Upper lobe of left lung (tissue), 6 donors: ENCODE data around the gene ARNT2. TPM values are rescaled to one million over a fixed set of nuclear protein-coding genes. Genes with fewer than 3 reads are reported as not detected.
A peak's percentile ranks its signal among the peaks of the same experiment; 100 is the strongest.

Source experiments
- ATAC-seq, 2 donors: fragments of 200-7000 bp; cut with Tn5 transposase; one replicate each; pipeline ENCODE4 v1.9.1; 2022; ENCODE audit warnings: mild to moderate bottlenecking in 2 of 2, moderate library complexity in 2 of 2; ENCODE audit not compliant: low FRiP score in 2 of 2
- DNase-seq, 2 donors: peaks; one replicate each; pipeline ENCODE4 v3.0.0-alpha.2; 2019 to 2020
- H3K27ac ChIP-seq, 4 donors: fragments of 200-600 bp; sonication (generic); one replicate each; pipeline ENCODE4 v1.5.1; 2016 to 2019
- H3K27me3 ChIP-seq, 4 donors: fragments of 200-600 bp; sonication (generic); one replicate each; pipeline ENCODE4 v1.5.1; 2017 to 2019
- H3K36me3 ChIP-seq, 4 donors: fragments of 200-600 bp; sonication (generic); one replicate each; pipeline ENCODE4 v1.5.1; 2016 to 2019
- H3K4me1 ChIP-seq, 4 donors: fragments of 200-600 bp; sonication (generic); one replicate each; pipeline ENCODE4 v1.5.1; 2018 to 2019
- H3K4me3 ChIP-seq, 4 donors: fragments of 200-600 bp; sonication (generic); one replicate each; pipeline ENCODE4 v1.5.1; 2017 to 2019; ENCODE audit warnings: mild to moderate bottlenecking in 2 of 4, moderate library complexity in 1 of 4
- H3K9me3 ChIP-seq, 4 donors: fragments of 200-600 bp; sonication (generic); one replicate each; pipeline ENCODE4 v1.5.1; 2018 to 2019
- EP300 ChIP-seq, 4 donors: sonication (generic); formaldehyde crosslinking; IDR thresholded peaks; one replicate each; pipeline ENCODE4 v1.5.1; 2017; ENCODE audit warnings: antibody characterized with exemption in 4 of 4, control low read depth in 2 of 4
- POLR2A ChIP-seq, 4 donors: fragments of 450-650 bp; IDR thresholded peaks; one replicate each; pipeline ENCODE4 v1.5.1; 2016 to 2017; ENCODE audit warnings: antibody characterized with exemption in 4 of 4, mild to moderate bottlenecking in 2 of 4
- POLR2AphosphoS5 ChIP-seq, 2 donors: sonication (generic); formaldehyde crosslinking; IDR thresholded peaks; one replicate each; pipeline ENCODE4 v1.5.1; 2017; ENCODE audit warnings: antibody characterized with exemption in 2 of 2
- WGBS, 2 donors: methylation state at CpG; one replicate each; pipeline ENCODE4 v1.1.5; 2017 to 2018; 5-methylcytosine and 5-hydroxymethylcytosine counted together
- total RNA-seq, 6 donors: library from RNA; depleted of rRNA in 4 of 6; stranded (reverse); fragments of >200 nt in 4 of 6; gene quantifications; one replicate each; pipeline versions ENCODE4 v1.1.0 to v1.2.1, GENCODE V29; 2016 to 2021
- TF ChIP-seq, protein P1 (sequence below), 6 experiments: fragments of 450-650 bp in 4 of 6; fragments of 200-600 bp in 2 of 6; sonication (generic) in 2 of 6; IDR thresholded peaks; one replicate each; pipeline ENCODE4 v1.5.1; 2016 to 2019; ENCODE audit warnings: antibody characterized with exemption in 6 of 6
- donor health status: DM: no; HTN: no; CAD: no; lungs with moderate emphysema.
- donor health status: DM: no; HTN: yes; CAD: no; lungs with severe emphysema.

Gene ARNT2
- total RNA-seq, 6 donors from 2014 or later, result 4.7 to 26.9 (median 8.4) TPM

GRCh38 chr15:80636675-80637074 is 232.5 kb downstream of the ARNT2 start:
- 32 to 47% methylated on average over 7 of the region's 7 CpGs for WGBS, 2 donors
- no peaks in the 10 kb centered on the region for H3K9me3 ChIP-seq
- peak in 1 of 2 donors; percentile 31 for DNase-seq
- no peaks in the 10 kb centered on the region for H3K27me3 ChIP-seq
- H3K4me3 ChIP-seq, result no peak overlapping the region
- peaks cover 0 to 8% (median 3%) of the 10 kb centered on the region in 4 donors for H3K4me1 ChIP-seq
- no peaks in the 10 kb centered on the region for H3K36me3 ChIP-seq
- peak overlapping the region in 2 of 4 donors; percentile 16 to 22 for H3K27ac ChIP-seq
- no peak for TF ChIP-seq POLR2AphosphoS5 (IDR thresholded peaks at IDR 0.05)
- no peak for TF ChIP-seq EP300 (IDR thresholded peaks at IDR 0.05)
- no peak for TF ChIP-seq POLR2A (IDR thresholded peaks at IDR 0.05)
- TF ChIP-seq, protein P1, sequence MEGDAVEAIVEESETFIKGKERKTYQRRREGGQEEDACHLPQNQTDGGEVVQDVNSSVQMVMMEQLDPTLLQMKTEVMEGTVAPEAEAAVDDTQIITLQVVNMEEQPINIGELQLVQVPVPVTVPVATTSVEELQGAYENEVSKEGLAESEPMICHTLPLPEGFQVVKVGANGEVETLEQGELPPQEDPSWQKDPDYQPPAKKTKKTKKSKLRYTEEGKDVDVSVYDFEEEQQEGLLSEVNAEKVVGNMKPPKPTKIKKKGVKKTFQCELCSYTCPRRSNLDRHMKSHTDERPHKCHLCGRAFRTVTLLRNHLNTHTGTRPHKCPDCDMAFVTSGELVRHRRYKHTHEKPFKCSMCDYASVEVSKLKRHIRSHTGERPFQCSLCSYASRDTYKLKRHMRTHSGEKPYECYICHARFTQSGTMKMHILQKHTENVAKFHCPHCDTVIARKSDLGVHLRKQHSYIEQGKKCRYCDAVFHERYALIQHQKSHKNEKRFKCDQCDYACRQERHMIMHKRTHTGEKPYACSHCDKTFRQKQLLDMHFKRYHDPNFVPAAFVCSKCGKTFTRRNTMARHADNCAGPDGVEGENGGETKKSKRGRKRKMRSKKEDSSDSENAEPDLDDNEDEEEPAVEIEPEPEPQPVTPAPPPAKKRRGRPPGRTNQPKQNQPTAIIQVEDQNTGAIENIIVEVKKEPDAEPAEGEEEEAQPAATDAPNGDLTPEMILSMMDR (IDR thresholded peaks at IDR 0.05), result no peak
- no peak for ATAC-seq

GRCh38 chr15:80637747-80638146 is 233.6 kb downstream of the ARNT2 start:
- no peak overlapping the region for H3K4me3 ChIP-seq
- H3K27me3 ChIP-seq, result no peaks in the 10 kb centered on the region
- TF ChIP-seq POLR2AphosphoS5 (IDR thresholded peaks at IDR 0.05) (no peak), EP300 (IDR thresholded peaks at IDR 0.05) (no peak), POLR2A (IDR thresholded peaks at IDR 0.05) (no peak)
- TF ChIP-seq, protein P1 (IDR thresholded peaks at IDR 0.05), result no peak
- ATAC-seq (no peak), DNase-seq (no peak)
- 65 to 80% methylated on average over 3 of the region's 3 CpGs for WGBS, 2 donors
- no peaks in the 10 kb centered on the region for H3K36me3 ChIP-seq
- peaks cover 0 to 8% (median 3%) of the 10 kb centered on the region in 4 donors for H3K4me1 ChIP-seq
- H3K27ac ChIP-seq, result no peak overlapping the region
- no peaks in the 10 kb centered on the region for H3K9me3 ChIP-seq

DNA sequence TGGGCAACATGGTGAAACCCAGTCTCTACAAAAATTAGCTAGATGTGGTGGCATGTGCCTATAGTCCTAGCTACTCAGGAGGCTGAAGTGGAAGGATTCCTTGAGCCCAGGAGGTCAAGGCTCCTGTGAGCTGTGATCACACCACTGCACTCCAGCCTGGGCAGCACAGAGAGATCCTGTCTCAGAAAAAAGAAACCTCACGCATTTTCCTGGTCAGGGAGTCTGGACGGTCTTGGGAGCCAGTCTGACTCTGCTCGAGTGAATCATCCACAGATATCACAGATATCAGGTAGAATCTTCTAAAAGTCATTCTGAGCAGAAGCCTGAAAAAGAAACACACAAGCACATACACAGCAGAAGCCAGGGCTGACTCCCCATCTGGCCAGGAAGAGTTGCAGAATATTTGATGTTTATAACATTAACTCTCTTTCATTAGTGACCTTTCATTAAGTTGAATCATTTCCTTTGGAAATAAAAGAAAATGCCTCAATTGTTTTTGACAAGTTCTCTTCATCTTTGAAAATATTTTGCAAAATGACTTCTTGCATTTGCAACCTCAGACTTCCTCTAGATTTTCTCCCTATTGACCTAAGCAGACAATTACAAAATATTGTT is 234.5 kb downstream of the ARNT2 start:
- H3K27me3 ChIP-seq, result no peaks in the 10 kb centered on the region
- H3K4me3 ChIP-seq, result no peak overlapping the region
- TF ChIP-seq POLR2A (IDR thresholded peaks at IDR 0.05), result no peak
- TF ChIP-seq POLR2AphosphoS5 (IDR thresholded peaks at IDR 0.05), result no peak
- no peak for TF ChIP-seq EP300 (IDR thresholded peaks at IDR 0.05)
- TF ChIP-seq, protein P1 (IDR thresholded peaks at IDR 0.05), result no peak
- H3K27ac ChIP-seq, result no peak overlapping the region
- 78 to 79% methylated on average over 3 of the region's 3 CpGs for WGBS, 2 donors
- DNase-seq (no peak), ATAC-seq (no peak)
- H3K36me3 ChIP-seq, result no peaks in the 10 kb centered on the region
- peaks cover 0 to 8% (median 3%) of the 10 kb centered on the region in 4 donors for H3K4me1 ChIP-seq
- no peaks in the 10 kb centered on the region for H3K9me3 ChIP-seq

GRCh38 chr15:80639168-80639555 is 235.0 kb downstream of the ARNT2 start:
- TF ChIP-seq EP300 (IDR thresholded peaks at IDR 0.05) (no peak), POLR2AphosphoS5 (IDR thresholded peaks at IDR 0.05) (no peak), POLR2A (IDR thresholded peaks at IDR 0.05) (no peak)
- TF ChIP-seq, protein P1 (IDR thresholded peaks at IDR 0.05), result no peak
- WGBS, 2 donors, result 76 to 82% methylated on average over 2 of the region's 2 CpGs

More at GRCh38 chr15:80639168-80639555, 235.0 kb downstream of the ARNT2 start:
- Histone ChIP-seq H3K9me3 (no peaks in the 10 kb centered on the region), H3K4me3 (no peak overlapping the region), H3K27ac (no peak overlapping the region), H3K36me3 (no peaks in the 10 kb centered on the region), H3K27me3 (no peaks in the 10 kb centered on the region), H3K4me1 (peaks cover 0 to 8% (median 3%) of the 10 kb centered on the region in 4 donors)
- DNase-seq, result no peak
- no peak for ATAC-seq
